H1 (cell line): ENCODE measurements around the gene GET3. TPM values are rescaled to one million over a fixed set of nuclear protein-coding genes. Genes with fewer than 3 reads are reported as not detected.
A peak's percentile ranks its signal among the peaks of the same experiment; 100 is the strongest.

ENCODE experiments used
- CTCF ChIA-PET: fragments of 300-600 bp; sonication (Branson Sonifier 250); formaldehyde crosslinking; loops from one replicate; lab custom pipeline; 2021; ENCODE audit not compliant: partially characterized antibody; lab: Charles Lee
- POLR2A ChIA-PET: fragments of 300-600 bp; sonication (Branson Sonifier 250); formaldehyde crosslinking; loops from one replicate; lab custom pipeline; 2021; ENCODE audit warnings: inconsistent platforms; ENCODE audit not compliant: partially characterized antibody; lab: Charles Lee
- DNase-seq, 2 experiments: peaks; one replicate each; pipeline versions ENCODE4 v3.0.0 to v3.0.0-alpha.2; 2010 to 2022; ENCODE audit warnings: low spot score in 2 of 2, low read depth in 1 of 2, mixed read lengths in 1 of 2
- FAIRE-seq: peaks from 2 replicates; lab custom pipeline; 2011; peaks lifted over from hg19 to GRCh38; lab: Jason Lieb, UNC
- H2AFZ ChIP-seq: 2 replicates; pipeline ENCODE4 v1.8.1; 2012; ENCODE audit warnings: low read length, inconsistent platforms
- H2AK5ac ChIP-seq: 2 replicates; pipeline ENCODE4 v1.6.1; 2013; ENCODE audit warnings: low read depth, low read length
- H2BK120ac ChIP-seq: replicated peaks from 2 replicates; pipeline ENCODE3; 2013; ENCODE audit warnings: low read depth, low read length, inconsistent platforms
- H2BK12ac ChIP-seq: 2 replicates; pipeline ENCODE4 v1.6.1; 2013; ENCODE audit warnings: low read depth, low read length
- H2BK15ac ChIP-seq: 2 replicates; pipeline ENCODE4 v1.6.1; 2013; ENCODE audit warnings: low read length
- H2BK20ac ChIP-seq: 2 replicates; pipeline ENCODE4 v1.6.1; 2013; ENCODE audit warnings: low read length
- H2BK5ac ChIP-seq: 2 replicates; pipeline ENCODE4 v1.6.1; 2013; ENCODE audit warnings: low read depth, low read length
- H3K14ac ChIP-seq: 2 replicates; pipeline ENCODE4 v1.6.1; 2013; ENCODE audit warnings: inconsistent platforms; ENCODE audit not compliant: insufficient read length
- H3K18ac ChIP-seq: 2 replicates; pipeline ENCODE4 v1.6.1; 2013; ENCODE audit warnings: low read length; ENCODE audit errors: extremely low read depth
- H3K23ac ChIP-seq: 2 replicates; pipeline ENCODE4 v1.6.1; 2013; ENCODE audit warnings: inconsistent platforms; ENCODE audit not compliant: insufficient read length
- H3K23me2 ChIP-seq: 2 replicates; pipeline ENCODE4 v1.6.1; 2013; ENCODE audit warnings: low read depth, low read length
- H3K27ac ChIP-seq: 2 replicates; pipeline ENCODE4 v1.6.1; 2011; ENCODE audit warnings: low read depth, low read length, inconsistent platforms
- H3K27me3 ChIP-seq, 4 experiments: replicated peaks in 1 of 4; 1 replicate in 1 of 4; 2 replicates in 3 of 4; pipeline versions ENCODE4 v1.6.1 to v1.8.1; 2011 to 2013; ENCODE audit warnings: low read length in 3 of 4, mild to moderate bottlenecking in 3 of 4, inconsistent platforms in 2 of 4, mixed read lengths in 2 of 4, moderate library complexity in 1 of 4; ENCODE audit not compliant: control insufficient read depth in 3 of 4, insufficient read depth in 3 of 4; ENCODE audit errors: extremely low read depth in 1 of 4
- H3K36me3 ChIP-seq, 4 experiments: 2 replicates each; pipeline versions ENCODE4 v1.6.1 to v1.8.1; 2011 to 2013; ENCODE audit warnings: mild to moderate bottlenecking in 4 of 4, low read length in 3 of 4, moderate library complexity in 2 of 4, control low read depth in 1 of 4, inconsistent platforms in 1 of 4; ENCODE audit not compliant: insufficient read depth in 4 of 4, control insufficient read depth in 2 of 4
- H3K4ac ChIP-seq: replicated peaks from 2 replicates; pipeline ENCODE3; 2013; ENCODE audit warnings: low read length, low read depth, mixed read lengths, inconsistent platforms; ENCODE audit not compliant: insufficient read length
- H3K4me1 ChIP-seq, 4 experiments: replicated peaks in 1 of 4; 1 replicate in 1 of 4; 2 replicates in 3 of 4; pipeline versions ENCODE4 v1.6.1 to v1.8.1; 2011 to 2013; ENCODE audit warnings: low read length in 3 of 4, inconsistent platforms in 2 of 4, mixed read lengths in 1 of 4; ENCODE audit not compliant: insufficient read depth in 4 of 4, control insufficient read depth in 3 of 4
- H3K4me2 ChIP-seq, 2 experiments: 2 replicates each; pipeline versions ENCODE4 v1.6.1 to v1.8.1; 2011 to 2013; ENCODE audit warnings: low read depth in 2 of 2, low read length in 2 of 2, control low read depth in 1 of 2, inconsistent platforms in 1 of 2, mild to moderate bottlenecking in 1 of 2; ENCODE audit not compliant: insufficient read depth in 1 of 2
- H3K4me3 ChIP-seq, 4 experiments: fragments of 200-600, 300-600 bp in 1 of 4; sonication (generic), shearing (Covaris generic), sonication (Bioruptor Twin) in 1 of 4; 2 replicates each; pipeline versions ENCODE4 v1.5.1 to v1.8.1; 2011 to 2016; ENCODE audit warnings: low read length in 4 of 4, low read depth in 3 of 4, control low read depth in 2 of 4, inconsistent platforms in 2 of 4, mild to moderate bottlenecking in 2 of 4, mixed read lengths in 1 of 4, moderate library complexity in 1 of 4; ENCODE audit not compliant: insufficient read depth in 2 of 4; ENCODE audit errors: extremely low read depth in 1 of 4
- H3K56ac ChIP-seq: replicated peaks from 2 replicates; pipeline ENCODE3; 2013; ENCODE audit warnings: low read depth, mild to moderate bottlenecking, mixed read lengths, low read length, inconsistent platforms; ENCODE audit not compliant: insufficient read length
- H3K79me1 ChIP-seq: 2 replicates; pipeline ENCODE4 v1.6.1; 2013; ENCODE audit warnings: low read depth, low read length, control low read depth
- H3K79me2 ChIP-seq, 2 experiments: 2 replicates each; pipeline versions ENCODE4 v1.6.1 to v1.8.1; 2012 to 2013; ENCODE audit warnings: low read length in 2 of 2, mild to moderate bottlenecking in 2 of 2, inconsistent platforms in 1 of 2; ENCODE audit not compliant: insufficient read depth in 2 of 2, control insufficient read depth in 1 of 2
- H3K9ac ChIP-seq, 4 experiments: replicated peaks in 1 of 4; 1 replicate in 1 of 4; 2 replicates in 3 of 4; pipeline versions ENCODE4 v1.6.1 to v1.8.1; 2011 to 2013; ENCODE audit warnings: low read depth in 3 of 4, low read length in 3 of 4, control low read depth in 2 of 4, mild to moderate bottlenecking in 2 of 4, moderate library complexity in 2 of 4, inconsistent platforms in 1 of 4; ENCODE audit errors: extremely low read depth in 1 of 4
- H3K9me3 ChIP-seq, 2 experiments: 2 replicates each; pipeline versions ENCODE4 v1.6.1 to v1.8.1; 2012 to 2013; ENCODE audit warnings: mild to moderate bottlenecking in 2 of 2, moderate library complexity in 2 of 2, control low read depth in 1 of 2, inconsistent platforms in 1 of 2, low read depth in 1 of 2, low read length in 1 of 2, mixed read lengths in 1 of 2; ENCODE audit not compliant: insufficient read depth in 2 of 2
- H4K20me1 ChIP-seq, 2 experiments: replicated peaks in 1 of 2; 2 replicates each; pipeline versions ENCODE3 to v1.8.1; 2011 to 2013; ENCODE audit warnings: inconsistent platforms in 2 of 2, low read length in 2 of 2, mild to moderate bottlenecking in 1 of 2; ENCODE audit not compliant: insufficient read depth in 2 of 2, control insufficient read depth in 1 of 2
- H4K5ac ChIP-seq: 2 replicates; pipeline ENCODE4 v1.6.1; 2013; ENCODE audit warnings: low read length, low read depth, mixed read lengths, inconsistent platforms; ENCODE audit not compliant: insufficient read length
- H4K8ac ChIP-seq: 2 replicates; pipeline ENCODE4 v1.8.0; 2013; ENCODE audit warnings: mild to moderate bottlenecking, moderate library complexity, low read length, inconsistent platforms; ENCODE audit not compliant: insufficient read depth; ENCODE audit errors: extremely low read depth
- H4K91ac ChIP-seq: replicated peaks from 2 replicates; pipeline ENCODE3; 2013; ENCODE audit warnings: low read length, mixed read lengths, inconsistent platforms; ENCODE audit not compliant: insufficient read length
- WGBS, 2 experiments: shearing (Covaris generic) in 1 of 2; methylation state at CpG; one replicate each; pipeline versions ENCODE4 v1.1.6 to v1.1.7; 2013 to 2015; ENCODE audit warnings: low lambda C conversion rate in 2 of 2, mixed read lengths in 2 of 2, inconsistent platforms in 1 of 2, low coverage in 1 of 2, missing lambda C conversion rate in 1 of 2; ENCODE audit not compliant: insufficient replicate concordance in 2 of 2, insufficient coverage in 1 of 2, insufficient read length in 1 of 2; ENCODE audit errors: extremely low coverage in 1 of 2, missing lambda C conversion rate in 1 of 2; 5-methylcytosine and 5-hydroxymethylcytosine counted together
- polyA plus RNA-seq, 7 experiments: library from polyadenylated mRNA; depleted of rRNA in 3 of 7; stranded (reverse) in 5 of 7; unstranded in 2 of 7; fragments of >200 nt in 5 of 7; fragments of 200-250 nt in 2 of 7; gene quantifications; 1 replicate in 5 of 7; 2 replicates in 1 of 7; 4 replicates in 1 of 7; pipeline versions ENCODE4 v1.2.1 to v1.2.3, GENCODE V29; 2011 to 2013; ENCODE audit warnings: missing spikeins in 2 of 7, mixed read lengths in 2 of 7
- total RNA-seq: library from RNA; stranded (reverse); fragmentation: NEBNext Ultra II Directional; extraction: Animal tissue kit (Norgen Biotek cat#: 25700); gene quantifications from 2 replicates; pipeline ENCODE4 v1.2.1, GENCODE V29; 2021

Gene GET3
- total and polyA plus RNA-seq, 2 of the 8 experiments (the other 6 are each of a cell fraction or from before 2014, with no cell fraction given), result 105 to 297 TPM

GRCh38 chr19:12748489-12748888 is 11.2 kb downstream of the GET3 start:
- Histone ChIP-seq H3K23me2 (peaks cover 8% of the 10 kb centered on the region), H2BK12ac (no peak overlapping the region), H3K9me3 (no peaks in the 10 kb centered on the region), H3K9ac (no peak overlapping the region), H3K14ac (no peak overlapping the region), H2BK20ac (no peak overlapping the region), H4K20me1 (peaks cover 0 to 4% of the 10 kb centered on the region in 2 experiments), H3K36me3 (peaks cover 2 to 16% (median 12%) of the 10 kb centered on the region in 4 experiments; a peak in 6 of 8 replicates), H4K5ac (no peak overlapping the region), H2BK5ac (no peak overlapping the region), H3K79me2 (no peaks in the 10 kb centered on the region), H3K4me1 (peaks cover 0 to 10% (median 4%) of the 10 kb centered on the region in 4 experiments; a peak in 4 of 7 replicates), H3K18ac (no peak overlapping the region), H2BK15ac (no peak overlapping the region), H2BK120ac (no peak overlapping the region), H2AFZ (no peak overlapping the region), H3K23ac (no peak overlapping the region), H3K27me3 (no peaks in the 10 kb centered on the region; a peak in 3 of 7 replicates), H4K91ac (no peak overlapping the region), H2AK5ac (no peak overlapping the region), H3K27ac (no peak overlapping the region), H3K4me3 (no peak overlapping the region), H3K56ac (no peak overlapping the region), H3K4me2 (no peak overlapping the region), H3K4ac (no peak overlapping the region), H3K79me1 (no peaks in the 10 kb centered on the region), H4K8ac (0 out of 2 replicates have a peak overlapping the region, but pooled peaks have one; percentile 20)
- no peak for FAIRE-seq
- CTCF ChIA-PET, result interaction anchor here (0.8 to 7.3 kb wide), 4 partner anchors 9 to 28 kb away, joined by 3 to 85 read pairs (median 4); partner anchors contain the start of gene HOOK2
- WGBS, 2 experiments, result 83% methylated on average over 5 of the region's 6 CpGs; no CpG with 5 or more reads in 1 of the 2 experiments
- POLR2A ChIA-PET, result interaction anchor here (1.4 to 10.3 kb wide), 6 partner anchors 10 to 45 kb away, joined by 3 to 104 read pairs (median 22); partner anchors contain the start of genes GET3, TNPO2 and TRIR
- DNase-seq, result no peak
